Keratinocyte (primary cell): Measurements from ENCODE around the gene DIO3. TPM values are rescaled to one million over a fixed set of nuclear protein-coding genes. Genes with fewer than 3 reads are reported as not detected.

ENCODE experiments used
- DNase-seq: peaks from one replicate; pipeline ENCODE4 v3.0.0-alpha.2; 2011; ENCODE audit warnings: low read depth, missing footprints, low spot score
- FAIRE-seq: peaks from 2 replicates; lab custom pipeline; 2011; peaks lifted over from hg19 to GRCh38; lab: Jason Lieb, UNC
- H2AFZ ChIP-seq: 2 replicates; pipeline ENCODE4 v1.6.0; 2012; ENCODE audit warnings: low read length, control low read depth, inconsistent platforms; ENCODE audit not compliant: control insufficient read depth
- H3K27ac ChIP-seq: 2 replicates; pipeline ENCODE4 v1.5.1; 2011; ENCODE audit warnings: low read length; ENCODE audit not compliant: control insufficient read depth, insufficient read depth
- H3K27me3 ChIP-seq: 3 replicates; pipeline ENCODE4 v1.6.0; 2011; ENCODE audit warnings: low read length; ENCODE audit not compliant: control insufficient read depth, insufficient read depth; ENCODE audit errors: extremely low read depth
- H3K36me3 ChIP-seq, 2 experiments: 2 replicates in 1 of 2; 3 replicates in 1 of 2; pipeline ENCODE4 v1.5.1; 2011; ENCODE audit warnings: low read length in 2 of 2, mild to moderate bottlenecking in 1 of 2; ENCODE audit not compliant: control insufficient read depth in 2 of 2, insufficient read depth in 2 of 2; ENCODE audit errors: extremely low read depth in 1 of 2
- H3K4me1 ChIP-seq: 3 replicates; pipeline ENCODE4 v1.5.1; 2011; ENCODE audit warnings: low read length; ENCODE audit not compliant: control insufficient read depth, insufficient read depth; ENCODE audit errors: extremely low read depth
- H3K4me2 ChIP-seq: 3 replicates; pipeline ENCODE4 v1.6.0; 2011; ENCODE audit warnings: low read depth, low read length; ENCODE audit not compliant: control insufficient read depth, insufficient read depth; ENCODE audit errors: extremely low read depth
- H3K4me3 ChIP-seq, 3 experiments: fragments of 200-600 bp in 1 of 3; sonication (generic) in 1 of 3; 2 replicates in 2 of 3; 3 replicates in 1 of 3; pipeline ENCODE4 v1.5.1; 2011 to 2016; ENCODE audit warnings: low read length in 3 of 3, mild to moderate bottlenecking in 3 of 3, control low read depth in 2 of 3, inconsistent platforms in 1 of 3, low read depth in 1 of 3, mixed read lengths in 1 of 3, mixed run types in 1 of 3, moderate library complexity in 1 of 3; ENCODE audit not compliant: control insufficient read depth in 2 of 3, insufficient read depth in 2 of 3; ENCODE audit errors: extremely low read depth in 1 of 3
- H3K79me2 ChIP-seq: 2 replicates; pipeline ENCODE4 v1.6.0; 2012; ENCODE audit warnings: low read length; ENCODE audit not compliant: control insufficient read depth, insufficient read depth
- H3K9ac ChIP-seq: 3 replicates; pipeline ENCODE4 v1.6.0; 2011; ENCODE audit warnings: low read length; ENCODE audit not compliant: control insufficient read depth, insufficient read depth; ENCODE audit errors: extremely low read depth
- H3K9me1 ChIP-seq: 3 replicates; pipeline ENCODE4 v1.6.0; 2011; ENCODE audit warnings: low read length; ENCODE audit not compliant: control insufficient read depth, insufficient read depth; ENCODE audit errors: extremely low read depth
- H3K9me3 ChIP-seq: 2 replicates; pipeline ENCODE4 v1.5.1; 2012; ENCODE audit warnings: low read depth, low read length; ENCODE audit not compliant: control insufficient read depth
- H4K20me1 ChIP-seq: 3 replicates; pipeline ENCODE4 v1.6.0; 2011; ENCODE audit warnings: low read length; ENCODE audit not compliant: control insufficient read depth, insufficient read depth; ENCODE audit errors: extremely low read depth
- EZH2 ChIP-seq: IDR thresholded peaks from one replicate; pipeline ENCODE4 v1.6.1; 2012; ENCODE audit warnings: inconsistent platforms, mild to moderate bottlenecking, low read length, moderate library complexity
- dilution Hi-C: fragments of 300-500 bp; cut with MboI; formaldehyde crosslinking; loops from one replicate; pipeline ENCODE4 v1.7.0; 2020; ENCODE audit warnings: low sequenced_read_pairs; ENCODE audit not compliant: extremely low pct_ligation_motif_present
- polyA plus RNA-seq, 5 experiments: library from polyadenylated mRNA; depleted of rRNA in 3 of 5; stranded (reverse) in 3 of 5; stranded (forward) in 1 of 5; unstranded in 1 of 5; fragments of >200 nt; gene quantifications; 1 replicate in 1 of 5; 2 replicates in 3 of 5; 3 replicates in 1 of 5; pipeline versions ENCODE4 v1.2.1 to v1.2.3, GENCODE V29; 2011 to 2012; ENCODE audit warnings: missing spikeins in 2 of 5, low read depth in 1 of 5, low replicate concordance in 1 of 5
- TF ChIP-seq, protein P1 (sequence below), 3 experiments: IDR thresholded peaks in 1 of 3; conservative IDR thresholded peaks in 1 of 3; optimal IDR thresholded peaks in 1 of 3; 2 replicates in 2 of 3; 3 replicates in 1 of 3; pipeline versions ENCODE3 to v1.5.1; 2011; ENCODE audit warnings: low read length in 3 of 3, mild to moderate bottlenecking in 3 of 3, moderate library complexity in 2 of 3, control low read depth in 1 of 3, inconsistent platforms in 1 of 3; ENCODE audit not compliant: insufficient read depth in 2 of 3; ENCODE audit errors: extremely low read depth in 1 of 3

DIO3 gene
- polyA plus RNA-seq, 1 donor (not counting 4 experiments of a cell fraction or from before 2014, with no cell fraction given) = not detected

DNA sequence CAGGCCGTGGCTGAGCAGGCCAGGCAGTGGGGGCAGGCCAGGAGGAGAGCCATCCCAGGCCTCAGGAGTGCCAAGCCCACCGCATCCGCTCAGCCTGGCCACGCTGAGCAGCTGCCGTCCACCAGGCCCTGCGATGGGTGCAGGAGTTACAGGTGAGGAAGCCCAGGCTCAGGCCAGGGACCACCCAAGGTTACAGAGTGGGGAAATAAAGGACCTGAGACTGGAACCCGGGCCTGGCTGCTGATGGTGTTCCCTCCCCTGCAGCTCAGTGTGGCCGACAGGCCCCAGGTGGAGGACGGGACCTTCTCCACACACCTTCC lies 49.0 kb upstream of the DIO3 start:
- Histone ChIP-seq H4K20me1 (no peaks in the 10 kb centered on the region), H3K27ac (no peak overlapping the region), H3K9ac (no peak overlapping the region), H3K4me2 (no peak overlapping the region), H2AFZ (no peak overlapping the region), H3K4me3 (no peak overlapping the region), H3K9me1 (no peaks in the 10 kb centered on the region), H3K9me3 (peaks cover 12% of the 10 kb centered on the region), H3K36me3 (no peaks in the 10 kb centered on the region), H3K4me1 (no peaks in the 10 kb centered on the region), H3K27me3 (no peaks in the 10 kb centered on the region), H3K79me2 (no peaks in the 10 kb centered on the region)
- TF ChIP-seq EZH2 = no peak
- TF ChIP-seq, protein P1, sequence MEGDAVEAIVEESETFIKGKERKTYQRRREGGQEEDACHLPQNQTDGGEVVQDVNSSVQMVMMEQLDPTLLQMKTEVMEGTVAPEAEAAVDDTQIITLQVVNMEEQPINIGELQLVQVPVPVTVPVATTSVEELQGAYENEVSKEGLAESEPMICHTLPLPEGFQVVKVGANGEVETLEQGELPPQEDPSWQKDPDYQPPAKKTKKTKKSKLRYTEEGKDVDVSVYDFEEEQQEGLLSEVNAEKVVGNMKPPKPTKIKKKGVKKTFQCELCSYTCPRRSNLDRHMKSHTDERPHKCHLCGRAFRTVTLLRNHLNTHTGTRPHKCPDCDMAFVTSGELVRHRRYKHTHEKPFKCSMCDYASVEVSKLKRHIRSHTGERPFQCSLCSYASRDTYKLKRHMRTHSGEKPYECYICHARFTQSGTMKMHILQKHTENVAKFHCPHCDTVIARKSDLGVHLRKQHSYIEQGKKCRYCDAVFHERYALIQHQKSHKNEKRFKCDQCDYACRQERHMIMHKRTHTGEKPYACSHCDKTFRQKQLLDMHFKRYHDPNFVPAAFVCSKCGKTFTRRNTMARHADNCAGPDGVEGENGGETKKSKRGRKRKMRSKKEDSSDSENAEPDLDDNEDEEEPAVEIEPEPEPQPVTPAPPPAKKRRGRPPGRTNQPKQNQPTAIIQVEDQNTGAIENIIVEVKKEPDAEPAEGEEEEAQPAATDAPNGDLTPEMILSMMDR (optimal IDR thresholded peaks at IDR 0.05 in 1 of 3, IDR thresholded peaks at IDR 0.05 in 1 of 3, conservative IDR thresholded peaks at IDR 0.05 in 1 of 3; ENCODE audit: extremely low read depth in 1 of 3, insufficient read depth in 2 of 3, low read length in 3 of 3) = no peak
- DNase-seq (no peak), FAIRE-seq (no peak)
- dilution Hi-C loops = no loop called here

- FAIRE-seq = no peak
- no peaks in the 10 kb centered on the region for H3K36me3 ChIP-seq
- H3K9me3 ChIP-seq = peaks cover 10% of the 10 kb centered on the region
- H4K20me1 ChIP-seq = no peaks in the 10 kb centered on the region
- H3K9me1 ChIP-seq = no peaks in the 10 kb centered on the region
- no peak overlapping the region for H3K9ac ChIP-seq
- H3K27ac ChIP-seq = no peak overlapping the region
- dilution Hi-C loops = no loop called here
- no peak overlapping the region for H2AFZ ChIP-seq
- H3K79me2 ChIP-seq = no peaks in the 10 kb centered on the region
- TF ChIP-seq, protein P1 (optimal IDR thresholded peaks at IDR 0.05 in 1 of 3, IDR thresholded peaks at IDR 0.05 in 1 of 3, conservative IDR thresholded peaks at IDR 0.05 in 1 of 3; ENCODE audit: extremely low read depth in 1 of 3, insufficient read depth in 2 of 3, low read length in 3 of 3) = no peak
- no peak for TF ChIP-seq EZH2
- H3K4me2 ChIP-seq = no peak overlapping the region
- H3K4me3 ChIP-seq = no peak overlapping the region
- no peaks in the 10 kb centered on the region for H3K4me1 ChIP-seq
- H3K27me3 ChIP-seq = no peaks in the 10 kb centered on the region
- no peak for DNase-seq
These were observed 47.2 kb upstream of the DIO3 start for GRCh38 chr14:101514136-101514535.
